ENCODE data around the gene SLC36A3. TPM values are rescaled to one million over a fixed set of nuclear protein-coding genes. Genes with fewer than 3 reads are reported as not detected.
"Not testable (repeated sequence)": the region's sequence is repeated elsewhere in the genome, so short reads cannot be mapped to it uniquely, and the experiment has no call there.

Gene SLC36A3
- total RNA-seq, 1 donor from 2014 or later, result not detected

DNA sequence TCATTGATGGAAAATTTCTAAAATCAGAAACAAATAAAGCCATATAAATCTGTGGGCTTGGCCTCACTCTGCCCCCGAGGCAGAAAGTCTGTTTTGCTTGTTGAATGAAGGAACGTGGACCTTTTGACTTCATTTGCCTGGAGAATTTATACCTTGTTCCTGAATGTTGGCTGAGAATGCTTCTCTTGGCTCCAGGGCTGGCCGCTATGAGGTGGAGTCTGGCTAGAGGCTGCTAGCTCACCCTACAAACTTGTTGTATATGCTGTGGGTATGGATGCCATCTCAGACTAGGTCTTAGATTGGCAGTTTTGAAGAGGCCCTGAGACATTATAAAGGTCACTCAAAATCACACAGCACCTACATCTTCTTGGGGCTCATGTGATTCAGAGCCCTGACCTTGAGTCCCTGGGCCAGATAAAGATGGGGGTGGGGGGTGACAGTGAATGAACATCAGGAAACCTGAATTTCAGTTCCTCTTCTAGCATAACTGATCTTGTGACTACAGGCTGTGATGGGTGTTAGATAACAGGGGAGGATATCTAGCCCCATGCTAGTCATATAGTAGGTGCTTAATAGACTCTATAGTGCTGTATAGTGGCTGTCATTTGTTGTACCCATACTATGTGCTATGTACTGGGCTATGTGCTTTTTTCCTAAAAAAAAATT lies 47.8 kb downstream of the SLC36A3 start:
- Mint-ChIP-seq H3K27ac (no peak overlapping the region), H3K4me3 (ENCODE audit: low read depth) (no peak overlapping the region), H3K9me3 (ENCODE audit: low read depth) (no peaks in the 10 kb centered on the region), H3K27me3 (no peaks in the 10 kb centered on the region), H3K36me3 (ENCODE audit: insufficient read depth) (no peaks in the 10 kb centered on the region), H3K4me1 (ENCODE audit: low read depth) (peaks cover 8% of the 10 kb centered on the region)
- TF ChIP-seq CTCF (IDR thresholded peaks at IDR 0.05; ENCODE audit: unreplicated experiment), result no peak
- DNase-seq (ENCODE audit: low spot score, unreplicated experiment), result no peak

- not testable (repeated sequence) for H3K36me3 Mint-ChIP-seq (ENCODE audit: insufficient read depth); H3K9me3 Mint-ChIP-seq (ENCODE audit: low read depth); H3K27me3 Mint-ChIP-seq; H3K27ac Mint-ChIP-seq; H3K4me1 Mint-ChIP-seq (ENCODE audit: low read depth); H3K4me3 Mint-ChIP-seq (ENCODE audit: low read depth); DNase-seq (ENCODE audit: low spot score, unreplicated experiment)
These were observed 48.6 kb downstream of the SLC36A3 start for GRCh38 chr5:151254990-151255389.

DNA sequence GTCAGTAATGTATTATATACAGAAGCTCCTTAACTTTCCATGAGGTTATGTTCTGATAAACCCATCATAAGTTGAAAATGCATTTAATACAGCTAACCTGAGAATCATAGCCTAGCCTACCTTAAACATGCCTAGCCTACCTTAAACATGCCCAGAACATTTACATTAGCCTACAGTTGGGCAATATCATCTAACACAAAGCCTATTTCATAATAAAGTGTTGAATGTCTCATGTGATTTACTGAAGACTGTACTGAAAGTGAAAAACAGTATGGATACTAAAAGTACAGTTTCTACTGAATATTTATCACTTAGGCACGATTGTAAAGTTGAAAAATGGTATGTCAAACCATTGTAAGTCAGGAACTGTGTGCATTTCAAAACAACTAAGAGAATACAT lies 49.0 kb downstream of the SLC36A3 start:
- TF ChIP-seq CTCF (IDR thresholded peaks at IDR 0.05; ENCODE audit: unreplicated experiment), result no peak
- Mint-ChIP-seq H3K9me3 (ENCODE audit: low read depth) (no peaks in the 10 kb centered on the region), H3K4me1 (ENCODE audit: low read depth) (peaks cover 8% of the 10 kb centered on the region), H3K27me3 (no peaks in the 10 kb centered on the region), H3K36me3 (ENCODE audit: insufficient read depth) (no peaks in the 10 kb centered on the region), H3K27ac (no peak overlapping the region), H3K4me3 (ENCODE audit: low read depth) (no peak overlapping the region)
- no peak for DNase-seq (ENCODE audit: low spot score, unreplicated experiment)

GRCh38 chr5:151253605-151253950 lies 50.0 kb downstream of the SLC36A3 start:
- peak overlapping the region; percentile 96 for H3K27ac Mint-ChIP-seq
- H3K4me1 Mint-ChIP-seq (ENCODE audit: low read depth), result peaks cover 8% of the 10 kb centered on the region
- H3K4me3 Mint-ChIP-seq (ENCODE audit: low read depth), result peak overlapping the region; percentile 89
- no peaks in the 10 kb centered on the region for H3K36me3 Mint-ChIP-seq (ENCODE audit: insufficient read depth)
- DNase-seq (ENCODE audit: low spot score, unreplicated experiment), result no peak
- no peaks in the 10 kb centered on the region for H3K9me3 Mint-ChIP-seq (ENCODE audit: low read depth)
- no peaks in the 10 kb centered on the region for H3K27me3 Mint-ChIP-seq
- no peak for TF ChIP-seq CTCF (IDR thresholded peaks at IDR 0.05; ENCODE audit: unreplicated experiment)

DNA sequence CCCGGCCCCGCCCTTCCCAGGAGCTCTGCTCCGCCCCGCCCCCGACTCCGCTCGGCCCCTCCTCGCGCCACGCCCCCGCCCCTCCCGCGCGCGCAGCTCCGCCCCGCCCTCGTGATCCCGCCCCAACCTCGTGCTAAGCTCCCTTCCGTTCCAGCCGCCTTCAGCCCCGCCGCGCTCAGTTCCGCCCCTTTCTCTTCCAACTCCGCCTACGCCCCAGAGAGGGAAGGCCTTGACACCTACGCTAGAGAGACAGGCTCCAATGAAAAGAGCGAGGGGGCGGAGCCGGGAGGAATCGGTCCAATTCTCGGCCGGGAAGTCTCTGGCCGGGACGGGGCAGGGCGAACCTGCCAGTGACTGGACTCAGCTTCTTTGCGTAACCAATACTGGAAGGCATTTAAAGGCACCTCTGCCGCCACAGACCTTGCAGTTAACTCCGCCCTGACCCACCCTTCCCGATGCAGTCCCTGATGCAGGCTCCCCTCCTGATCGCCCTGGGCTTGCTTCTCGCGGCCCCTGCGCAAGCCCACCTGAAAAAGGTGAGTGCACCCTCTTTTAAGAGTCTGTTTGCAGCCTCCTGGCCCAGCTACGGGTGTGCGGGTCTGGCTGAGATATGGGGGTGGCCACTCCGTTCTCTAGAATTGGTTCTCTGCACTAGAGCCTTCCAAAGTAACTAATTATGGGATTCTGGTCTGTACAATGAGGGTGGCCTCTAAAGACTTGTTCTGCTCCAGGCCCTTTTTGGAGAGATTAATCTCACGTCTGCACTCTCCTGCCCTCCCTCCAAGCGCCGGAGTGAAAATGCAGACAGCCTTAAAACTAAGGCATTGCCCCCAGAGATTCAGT lies 50.6 kb downstream of the SLC36A3 start, which contains the start of gene GM2A:
Gene GM2A (plus strand): TSS at position 424 of the 843 bp plus-strand sequence. CDS start 32 bp downstream, at position 456.
- peak; percentile 97 for DNase-seq (ENCODE audit: low spot score, unreplicated experiment)
- peak within 1 kb of the TSS; percentile 96 for H3K27ac Mint-ChIP-seq
- H3K9me3 Mint-ChIP-seq (ENCODE audit: low read depth), result no peaks in the 10 kb centered on the region
- peaks cover 8% of the 10 kb centered on the region for H3K4me1 Mint-ChIP-seq (ENCODE audit: low read depth)
- peak within 1 kb of the TSS; percentile 89 for H3K4me3 Mint-ChIP-seq (ENCODE audit: low read depth)
- no peaks in the 10 kb centered on the region for H3K36me3 Mint-ChIP-seq (ENCODE audit: insufficient read depth)
- no peak for TF ChIP-seq CTCF (IDR thresholded peaks at IDR 0.05; ENCODE audit: unreplicated experiment)
- H3K27me3 Mint-ChIP-seq, result no peaks in the 10 kb centered on the region

Data from progenitor cell of endocrine pancreas (in vitro differentiated cells).